Anterior cingulate cortex (tissue), 58 donors: ENCODE data around the gene LIPM.
"Not testable (repeated sequence)": the region's sequence is repeated elsewhere in the genome, so short reads cannot be mapped to it uniquely, and the experiment has no call there.

Experiments used
- DNase-seq, 58 donors: peaks; one replicate each; lab custom pipeline; 2025; lab: John Stamatoyannopoulos, UW

LIPM gene

GRCh38 chr10:88835910-88836221 is 33.3 kb downstream of the LIPM start:
- DNase-seq: no peak

- DNase-seq: not testable (repeated sequence)
These were observed 35.1 kb downstream of the LIPM start for GRCh38 chr10:88837632-88838031.

- no peak for DNase-seq
These were observed 36.3 kb downstream of the LIPM start for GRCh38 chr10:88838766-88839350.

GRCh38 chr10:88840104-88840503 is 37.6 kb downstream of the LIPM start:
- DNase-seq: no peak

GRCh38 chr10:88840881-88841280 is 38.4 kb downstream of the LIPM start:
- DNase-seq: no peak

- no peak for DNase-seq
These were observed 39.0 kb downstream of the LIPM start for GRCh38 chr10:88841316-88842111.

GRCh38 chr10:88843171-88843570 is 40.6 kb downstream of the LIPM start:
- DNase-seq: no peak

- no peak for DNase-seq
These were observed 46.0 kb downstream of the LIPM start for GRCh38 chr10:88848499-88848898.

GRCh38 chr10:88849234-88849633 is 46.7 kb downstream of the LIPM start:
- no peak for DNase-seq

- no peak for DNase-seq
These were observed 48.2 kb downstream of the LIPM start for GRCh38 chr10:88850712-88851111.

- no peak for DNase-seq
These were observed 49.2 kb downstream of the LIPM start, which contains the start of gene ANKRD22 for GRCh38 chr10:88851706-88852105. Gene ANKRD22 (minus strand): TSS chr10:88851844. CDS start chr10:88851607, 237 bp downstream.

- DNase-seq: no peak
These were observed 49.8 kb downstream of the LIPM start for GRCh38 chr10:88852327-88852726.

- no peak for DNase-seq
These were observed 50.8 kb downstream of the LIPM start for GRCh38 chr10:88853155-88853881.

GRCh38 chr10:88854684-88855083 is 52.2 kb downstream of the LIPM start:
- no peak for DNase-seq

GRCh38 chr10:88857831-88858230 is 55.3 kb downstream of the LIPM start:
- DNase-seq: no peak

- DNase-seq: no peak
These were observed 56.0 kb downstream of the LIPM start for GRCh38 chr10:88858491-88858890.

- no peak for DNase-seq
These were observed 58.5 kb downstream of the LIPM start for GRCh38 chr10:88861036-88861435.

GRCh38 chr10:88865281-88865876 is 62.8 kb downstream of the LIPM start:
- no peak for DNase-seq

GRCh38 chr10:88866454-88866853 is 63.9 kb downstream of the LIPM start:
- DNase-seq: no peak

GRCh38 chr10:88870089-88870488 is 67.6 kb downstream of the LIPM start:
- no peak for DNase-seq
